ENCODE measurements around the gene SEPTIN8. TPM values are rescaled to one million over a fixed set of nuclear protein-coding genes. Genes with fewer than 3 reads are reported as not detected.

SEPTIN8 gene
- total and polyA plus RNA-seq, 2 of the 13 experiments (the other 11 are each of a cell fraction or from before 2014, with no cell fraction given) = 41.4 to 49.9 TPM

GRCh38 chr5:132807163-132807838 lies 30.3 kb upstream of the SEPTIN8 start (continued):
- TF ChIP-seq ZNF281 (CRISPR knock-in tag; IDR thresholded peaks at IDR 0.05; ENCODE audit: borderline replicate concordance) (peak; percentile 99), FOSL2 (CRISPR knock-in tag; IDR thresholded peaks at IDR 0.05) (peak; percentile 62), GFI1 (CRISPR knock-in tag; IDR thresholded peaks at IDR 0.05; ENCODE audit: borderline replicate concordance) (peak; percentile 87), ZBTB34 (CRISPR knock-in tag; IDR thresholded peaks at IDR 0.05) (no peak), ZNF350 (CRISPR knock-in tag; IDR thresholded peaks at IDR 0.05; ENCODE audit: borderline replicate concordance, low read depth) (peak; percentile 67; the same call in 1 of the 2 replicates), KMT2B (CRISPR knock-in tag; IDR thresholded peaks at IDR 0.05) (peak; percentile 64; the same call in 1 of the 2 replicates), ZNF740 (CRISPR knock-in tag; IDR thresholded peaks at IDR 0.05) (no peak), POLR2A (IDR thresholded peaks at IDR 0.05; ENCODE audit: insufficient read depth in 1 of 2, low read depth in 2 of 2, low read length in 2 of 2) (peak; percentile 81 to 95), SP5 (CRISPR knock-in tag; IDR thresholded peaks at IDR 0.05; ENCODE audit: borderline replicate concordance, low read depth) (0 out of 2 replicates have a peak, but pooled peaks have one; percentile 11), ZGPAT (CRISPR knock-in tag; IDR thresholded peaks at IDR 0.05) (peak; percentile 90), TFDP1 (CRISPR knock-in tag; IDR thresholded peaks at IDR 0.05; ENCODE audit: borderline replicate concordance) (peak; percentile 23; the same call in 1 of the 2 replicates), RCOR2 (CRISPR knock-in tag; IDR thresholded peaks at IDR 0.05) (peak; percentile 67; the same call in 1 of the 2 replicates), ZBTB10 (CRISPR knock-in tag; IDR thresholded peaks at IDR 0.05; ENCODE audit: borderline replicate concordance) (no peak), ETV6 (CRISPR knock-in tag; conservative IDR thresholded peaks at IDR 0.05) (no peak), PATZ1 (CRISPR knock-in tag; IDR thresholded peaks at IDR 0.05) (0 out of 2 replicates have a peak, but pooled peaks have one; percentile 42), ZNF572 (CRISPR knock-in tag; IDR thresholded peaks at IDR 0.05) (peak; percentile 81; the same call in 1 of the 2 replicates)

Data from HepG2 (cell line).